HCT116 (cell line): ENCODE measurements around the gene SBF2. TPM values are rescaled to one million over a fixed set of nuclear protein-coding genes. Genes with fewer than 3 reads are reported as not detected.

Experiments used
- ATAC-seq: fragments of 200-7000 bp; cut with Tn5 transposase; 2 replicates; pipeline ENCODE4 v1.9.1; 2020; ENCODE audit warnings: mild to moderate bottlenecking, moderate library complexity
- BruUV-seq: library from RNA; stranded (reverse); fragments of 400-500 nt; replicated peaks from 2 replicates; lab custom pipeline; 2021; lab: Mats Ljungman, UMichigan
- CTCF ChIA-PET: fragments of 300-600 bp; sonication (Branson Sonifier 250); formaldehyde crosslinking; loops from one replicate; lab custom pipeline; 2021; ENCODE audit warnings: antibody characterized with exemption; lab: Charles Lee
- POLR2A ChIA-PET: fragments of 300-600, 350-600 bp; sonication (Branson Sonifier 250); formaldehyde crosslinking; loops from one replicate; lab custom pipeline; 2021; ENCODE audit warnings: antibody characterized with exemption; lab: Charles Lee
- RAD21 ChIA-PET, 2 experiments: fragments of 300-600 bp; sonication (Branson Sonifier 250); formaldehyde crosslinking; loops; one replicate each; lab custom pipeline; 2023; ENCODE audit warnings: low total read pairs in 2 of 2; ENCODE audit not compliant: uncharacterized antibody in 2 of 2, unreplicated experiment in 2 of 2, low non-redundant PET in 1 of 2; lab: Charles Lee
- DNase-seq: peaks from one replicate; pipeline ENCODE4 v3.0.0-alpha.2; 2010; ENCODE audit warnings: low read depth, low spot score
- H2AFZ ChIP-seq: fragments of 200-600 bp; shearing (Covaris generic), sonication (generic); 2 replicates; pipeline ENCODE4 v1.6.1; 2017; ENCODE audit warnings: low read depth, mixed run types, mixed read lengths, antibody characterized with exemption, low read length; ENCODE audit not compliant: poor library complexity, severe bottlenecking
- H3K27ac ChIP-seq: 2 replicates; pipeline ENCODE4 v1.5.1; 2012; ENCODE audit warnings: low read depth, low read length
- H3K27me3 ChIP-seq: fragments of 200-600 bp; sonication (generic); 2 replicates; pipeline ENCODE4 v1.6.1; 2016; ENCODE audit warnings: mixed run types, low read length, mixed read lengths; ENCODE audit not compliant: insufficient read depth
- H3K36me3 ChIP-seq, 2 experiments: fragments of 200-500 bp in 1 of 2; fragments of 200-600 bp in 1 of 2; sonication (Bioruptor generic) in 1 of 2; sonication (generic) in 1 of 2; 2 replicates each; pipeline versions ENCODE4 v1.5.1 to v1.6.1; 2014 to 2016; ENCODE audit warnings: low read length in 2 of 2, inconsistent platforms in 1 of 2, mixed read lengths in 1 of 2, mixed run types in 1 of 2; ENCODE audit not compliant: insufficient read depth in 2 of 2, control insufficient read depth in 1 of 2
- H3K4me1 ChIP-seq, 2 experiments: fragments of 200-600 bp in 1 of 2; sonication (generic) in 1 of 2; 2 replicates each; pipeline versions ENCODE4 v1.5.1 to v1.6.1; 2012 to 2017; ENCODE audit warnings: low read length in 2 of 2, inconsistent platforms in 1 of 2, mild to moderate bottlenecking in 1 of 2, mixed read lengths in 1 of 2, mixed run types in 1 of 2, moderate library complexity in 1 of 2; ENCODE audit not compliant: insufficient read depth in 2 of 2, control insufficient read depth in 1 of 2
- H3K4me2 ChIP-seq: fragments of 200-600 bp; sonication (generic); 2 replicates; pipeline ENCODE4 v1.6.1; 2017; ENCODE audit warnings: mixed run types, low read length, mixed read lengths
- H3K4me3 ChIP-seq, 2 experiments: fragments of 200-600 bp in 1 of 2; sonication (generic) in 1 of 2; replicated peaks in 1 of 2; 2 replicates each; pipeline ENCODE4 v1.5.1; 2011 to 2016; ENCODE audit warnings: low read length in 2 of 2, control low read depth in 1 of 2, low read depth in 1 of 2, mild to moderate bottlenecking in 1 of 2, mixed read lengths in 1 of 2, mixed run types in 1 of 2
- H3K79me2 ChIP-seq: fragments of 200-600 bp; sonication (generic); 2 replicates; pipeline ENCODE4 v1.6.1; 2017; ENCODE audit warnings: mild to moderate bottlenecking, mixed run types, low read length, moderate library complexity, mixed read lengths; ENCODE audit not compliant: insufficient read depth
- H3K9ac ChIP-seq: fragments of 200-600 bp; sonication (generic); 2 replicates; pipeline ENCODE4 v1.6.1; 2016; ENCODE audit warnings: low read length, mixed read lengths
- H3K9me2 ChIP-seq: fragments of 200-600 bp; sonication (generic), shearing (Covaris generic); 2 replicates; pipeline ENCODE4 v1.6.1; 2017; ENCODE audit warnings: mixed run types, mild to moderate bottlenecking, moderate library complexity; ENCODE audit not compliant: insufficient read depth
- H3K9me3 ChIP-seq, 2 experiments: fragments of 200-500 bp in 1 of 2; fragments of 200-600 bp in 1 of 2; sonication (Bioruptor generic) in 1 of 2; sonication (generic) in 1 of 2; 2 replicates each; pipeline ENCODE4 v1.6.1; 2014 to 2017; ENCODE audit warnings: low read length in 2 of 2, mixed read lengths in 2 of 2, inconsistent platforms in 1 of 2, low read depth in 1 of 2, mild to moderate bottlenecking in 1 of 2, mixed run types in 1 of 2, moderate library complexity in 1 of 2; ENCODE audit not compliant: control insufficient read depth in 1 of 2, insufficient read depth in 1 of 2
- H4K20me1 ChIP-seq: fragments of 200-600 bp; sonication (generic), shearing (Covaris generic); 2 replicates; pipeline ENCODE4 v1.6.1; 2017; ENCODE audit warnings: mixed run types, mild to moderate bottlenecking, moderate library complexity; ENCODE audit not compliant: insufficient read depth
- CBX3 ChIP-seq: IDR thresholded peaks from 2 replicates; pipeline ENCODE4 v1.6.1; 2012; ENCODE audit warnings: low read depth
- CEBPB ChIP-seq: IDR thresholded peaks from 2 replicates; pipeline ENCODE4 v1.6.1; 2012; ENCODE audit warnings: low read depth
- EGR1 ChIP-seq: IDR thresholded peaks from 2 replicates; pipeline ENCODE4 v1.6.1; 2012; ENCODE audit warnings: low read depth
- FOSL1 ChIP-seq: IDR thresholded peaks from 2 replicates; pipeline ENCODE4 v1.6.1; 2012; ENCODE audit warnings: low read depth
- JUND ChIP-seq: IDR thresholded peaks from 2 replicates; pipeline ENCODE4 v1.6.1; 2012
- POLR2A ChIP-seq: IDR thresholded peaks from 2 replicates; pipeline ENCODE4 v1.7.0; 2011; ENCODE audit warnings: borderline replicate concordance; ENCODE audit not compliant: insufficient read depth, insufficient read length; ENCODE audit errors: extremely low read depth
- POLR2AphosphoS5 ChIP-seq: IDR thresholded peaks from 2 replicates; pipeline ENCODE4 v1.6.1; 2011; ENCODE audit warnings: mild to moderate bottlenecking, low read depth, low read length, moderate library complexity
- RAD21 ChIP-seq: IDR thresholded peaks from 2 replicates; pipeline ENCODE4 v1.6.1; 2012; ENCODE audit warnings: low read depth, mild to moderate bottlenecking
- SP1 ChIP-seq: IDR thresholded peaks from 2 replicates; pipeline ENCODE4 v1.6.1; 2012; ENCODE audit warnings: low read depth
- TCF7L2 ChIP-seq: IDR thresholded peaks from 2 replicates; pipeline ENCODE4 v1.7.0; 2011; ENCODE audit warnings: borderline replicate concordance, inconsistent platforms; ENCODE audit not compliant: insufficient read depth, insufficient read length; ENCODE audit errors: extremely low read depth
- YY1 ChIP-seq: IDR thresholded peaks from 2 replicates; pipeline ENCODE4 v1.6.1; 2011; ENCODE audit warnings: low read length, low read depth, moderate library complexity, mild to moderate bottlenecking; ENCODE audit not compliant: insufficient replicate concordance; ENCODE audit errors: extremely low read depth
- ZFX ChIP-seq: fragments of 450-650 bp; IDR thresholded peaks from 2 replicates; pipeline ENCODE4 v1.6.1; 2017
- intact Hi-C: fragments of 100-400 bp; cut with micrococcal nuclease; formaldehyde crosslinking; loops from 2 replicates; pipeline ENCODE4 v1.10.0; 2022
- total RNA-seq: library from RNA; stranded (reverse); gene quantifications from one replicate; pipeline ENCODE4 v1.2.1, GENCODE V29; 2021; ENCODE audit not compliant: unreplicated experiment
- TF ChIP-seq, protein P1 (sequence below): IDR thresholded peaks from 2 replicates; pipeline ENCODE4 v1.6.1; 2012
- TF ChIP-seq, protein P2 (sequence below): IDR thresholded peaks from 2 replicates; pipeline ENCODE4 v1.6.1; 2012
- TF ChIP-seq, protein P3 (sequence below): IDR thresholded peaks from 2 replicates; pipeline ENCODE4 v1.6.1; 2012; ENCODE audit warnings: low read depth

Gene SBF2
- total RNA-seq, 1 experiment from 2014 or later: 35.0 TPM

DNA sequence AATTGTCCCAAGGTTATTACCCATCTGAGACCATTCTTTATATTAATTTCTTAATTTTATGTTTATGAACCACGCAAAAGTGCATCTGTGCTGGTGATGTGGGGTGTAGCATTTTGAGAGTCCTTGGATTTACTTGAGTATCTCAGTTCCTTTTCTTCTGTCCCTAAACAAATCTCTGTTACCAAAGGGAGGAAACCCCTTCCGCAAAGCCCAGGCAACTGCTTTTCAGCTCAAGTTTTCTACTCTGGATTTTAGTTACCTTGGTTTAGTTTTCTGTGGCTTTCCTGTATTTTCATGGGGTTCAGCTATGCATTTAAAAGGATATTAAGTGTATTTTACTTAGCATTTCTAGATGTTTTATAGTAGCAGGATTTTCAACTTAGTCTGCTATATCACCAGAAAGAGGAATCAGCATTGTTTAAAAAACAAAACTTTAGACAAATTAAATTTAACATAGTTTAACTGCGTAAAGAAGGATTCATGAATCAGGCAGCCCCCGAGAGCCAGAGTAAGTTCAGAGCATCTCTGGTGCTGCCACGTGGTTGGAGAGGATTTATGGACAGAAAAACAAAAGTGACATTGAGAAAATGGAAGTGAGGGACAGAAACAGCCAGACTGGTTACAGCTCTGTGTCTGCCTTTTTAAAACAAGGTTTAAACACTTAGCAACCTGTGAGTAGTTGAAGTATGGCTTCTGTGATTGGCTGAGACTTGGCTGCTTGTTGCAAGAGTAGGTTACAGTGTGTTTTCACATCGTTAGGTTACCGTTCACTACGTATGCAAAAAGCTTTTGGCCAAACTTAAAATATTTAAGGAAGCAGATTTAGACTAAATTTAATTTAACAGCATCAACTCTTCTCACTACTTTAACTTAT lies 20.4 kb upstream of the SBF2 start:
- Histone ChIP-seq H3K9ac (no peak overlapping the region), H3K9me3 (no peaks in the 10 kb centered on the region), H3K4me2 (peak overlapping the region; percentile 21), H2AFZ (peak overlapping the region; percentile 56), H3K4me3 (no peak overlapping the region), H3K36me3 (no peaks in the 10 kb centered on the region), H3K27ac (no peak overlapping the region), H3K9me2 (no peaks in the 10 kb centered on the region), H3K27me3 (no peaks in the 10 kb centered on the region), H3K4me1 (peaks cover 14 to 22% of the 10 kb centered on the region in 2 experiments), H4K20me1 (no peaks in the 10 kb centered on the region), H3K79me2 (no peaks in the 10 kb centered on the region)
- DNase-seq: no peak
- peak; percentile 83 for ATAC-seq
- CTCF ChIA-PET: interaction anchor here (1.0 to 1.6 kb wide), 5 partner anchors 9 to 779 kb away, joined by 3 to 6 read pairs (median 4); partner anchors contain the start of gene ADM
- POLR2A ChIA-PET: interaction anchor here (3.2 kb wide), 1 partner anchor 10 kb away, joined by 18 read pairs; the partner anchor contains the start of gene ADM
- no TSS peak for BruUV-seq
- no peak for TF ChIP-seq ZFX
- no peak for TF ChIP-seq RAD21
- no peak for TF ChIP-seq CEBPB
- TF ChIP-seq POLR2A: no peak
- TF ChIP-seq, protein P1, sequence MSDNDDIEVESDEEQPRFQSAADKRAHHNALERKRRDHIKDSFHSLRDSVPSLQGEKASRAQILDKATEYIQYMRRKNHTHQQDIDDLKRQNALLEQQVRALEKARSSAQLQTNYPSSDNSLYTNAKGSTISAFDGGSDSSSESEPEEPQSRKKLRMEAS: no peak
- no peak for TF ChIP-seq CBX3
- TF ChIP-seq POLR2AphosphoS5: no peak
- TF ChIP-seq JUND: no peak
- intact Hi-C loops: no loop called here
- RAD21 ChIA-PET: interaction anchor here in 1 of 2 experiments (1.1 kb wide), 1 partner anchor 556 kb away, joined by 3 read pairs; no protein-coding TSS in a partner anchor

DNA sequence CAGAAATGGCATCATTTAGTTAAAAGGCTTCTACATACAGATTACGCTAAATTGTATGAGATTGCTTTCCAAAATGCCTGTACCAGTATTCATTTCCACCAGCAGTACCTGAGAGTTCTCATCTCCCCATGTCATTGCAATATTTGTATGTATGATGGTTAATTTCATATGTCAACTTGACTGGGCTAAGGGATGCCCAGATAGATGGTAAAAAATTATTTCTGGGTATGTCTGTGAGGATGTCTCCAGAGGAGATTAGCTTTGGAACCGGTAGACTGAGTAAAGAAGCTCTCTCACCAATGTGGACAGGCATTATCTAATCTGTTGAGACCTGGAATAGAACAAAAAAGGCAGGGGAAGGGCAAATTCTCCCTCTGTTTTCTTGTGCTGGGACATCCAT lies 17.8 kb upstream of the SBF2 start:
- DNase-seq (no peak), ATAC-seq (no peak)
- Histone ChIP-seq H3K4me3 (no peak overlapping the region), H2AFZ (no peak overlapping the region), H3K9me2 (no peaks in the 10 kb centered on the region), H3K36me3 (peaks cover 0 to 4% of the 10 kb centered on the region in 2 experiments; a peak in 2 of 4 replicates), H3K9me3 (no peaks in the 10 kb centered on the region), H3K9ac (no peak overlapping the region), H3K27ac (no peak overlapping the region), H3K27me3 (no peaks in the 10 kb centered on the region), H4K20me1 (no peaks in the 10 kb centered on the region), H3K4me2 (no peak overlapping the region), H3K79me2 (peaks cover 2% of the 10 kb centered on the region; the same call in 1 of the 2 replicates), H3K4me1 (peaks cover 34 to 45% of the 10 kb centered on the region in 2 experiments)
- ChIA-PET CTCF (no interaction called here), POLR2A (no interaction called here), RAD21 (no interaction called here)
- intact Hi-C loops: no loop called here
- BruUV-seq: no TSS peak
- TF ChIP-seq, protein P2, sequence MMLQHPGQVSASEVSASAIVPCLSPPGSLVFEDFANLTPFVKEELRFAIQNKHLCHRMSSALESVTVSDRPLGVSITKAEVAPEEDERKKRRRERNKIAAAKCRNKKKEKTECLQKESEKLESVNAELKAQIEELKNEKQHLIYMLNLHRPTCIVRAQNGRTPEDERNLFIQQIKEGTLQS: no peak
- TF ChIP-seq TCF7L2 (no peak), JUND (no peak), RAD21 (no peak), CBX3 (no peak), FOSL1 (no peak), SP1 (no peak), ZFX (no peak), EGR1 (no peak), YY1 (no peak), POLR2AphosphoS5 (no peak)
- TF ChIP-seq, protein P1: no peak
- TF ChIP-seq, protein P3, sequence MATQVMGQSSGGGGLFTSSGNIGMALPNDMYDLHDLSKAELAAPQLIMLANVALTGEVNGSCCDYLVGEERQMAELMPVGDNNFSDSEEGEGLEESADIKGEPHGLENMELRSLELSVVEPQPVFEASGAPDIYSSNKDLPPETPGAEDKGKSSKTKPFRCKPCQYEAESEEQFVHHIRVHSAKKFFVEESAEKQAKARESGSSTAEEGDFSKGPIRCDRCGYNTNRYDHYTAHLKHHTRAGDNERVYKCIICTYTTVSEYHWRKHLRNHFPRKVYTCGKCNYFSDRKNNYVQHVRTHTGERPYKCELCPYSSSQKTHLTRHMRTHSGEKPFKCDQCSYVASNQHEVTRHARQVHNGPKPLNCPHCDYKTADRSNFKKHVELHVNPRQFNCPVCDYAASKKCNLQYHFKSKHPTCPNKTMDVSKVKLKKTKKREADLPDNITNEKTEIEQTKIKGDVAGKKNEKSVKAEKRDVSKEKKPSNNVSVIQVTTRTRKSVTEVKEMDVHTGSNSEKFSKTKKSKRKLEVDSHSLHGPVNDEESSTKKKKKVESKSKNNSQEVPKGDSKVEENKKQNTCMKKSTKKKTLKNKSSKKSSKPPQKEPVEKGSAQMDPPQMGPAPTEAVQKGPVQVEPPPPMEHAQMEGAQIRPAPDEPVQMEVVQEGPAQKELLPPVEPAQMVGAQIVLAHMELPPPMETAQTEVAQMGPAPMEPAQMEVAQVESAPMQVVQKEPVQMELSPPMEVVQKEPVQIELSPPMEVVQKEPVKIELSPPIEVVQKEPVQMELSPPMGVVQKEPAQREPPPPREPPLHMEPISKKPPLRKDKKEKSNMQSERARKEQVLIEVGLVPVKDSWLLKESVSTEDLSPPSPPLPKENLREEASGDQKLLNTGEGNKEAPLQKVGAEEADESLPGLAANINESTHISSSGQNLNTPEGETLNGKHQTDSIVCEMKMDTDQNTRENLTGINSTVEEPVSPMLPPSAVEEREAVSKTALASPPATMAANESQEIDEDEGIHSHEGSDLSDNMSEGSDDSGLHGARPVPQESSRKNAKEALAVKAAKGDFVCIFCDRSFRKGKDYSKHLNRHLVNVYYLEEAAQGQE: no peak
